Fibroblast of skin of right biceps (primary cell): ENCODE measurements around the gene DHX16.
"Not testable (repeated sequence)": the region's sequence is repeated elsewhere in the genome, so short reads cannot be mapped to it uniquely, and the experiment has no call there.

Experiments
- DNase-seq: peaks from one replicate; pipeline ENCODE4 v3.0.0-alpha.2; 2013

The DHX16 gene

GRCh38 chr6:30678964-30679726, 6.3 kb upstream of the DHX16 start:
- DNase-seq, result peak; percentile 73

- no peak for DNase-seq
Observed at GRCh38 chr6:30676660-30677285, 4.0 kb upstream of the DHX16 start.

- DNase-seq, result no peak
Observed at GRCh38 chr6:30670760-30671527, 1.9 kb downstream of the DHX16 start.

- DNase-seq, result not testable (repeated sequence)
Observed at GRCh38 chr6:30666300-30666699, 6.5 kb downstream of the DHX16 start.

- no peak for DNase-seq
Observed at GRCh38 chr6:30664994-30665767, 7.6 kb downstream of the DHX16 start.

GRCh38 chr6:30657922-30658321, 14.9 kb downstream of the DHX16 start:
- not testable (repeated sequence) for DNase-seq

- no peak for DNase-seq
Observed at GRCh38 chr6:30657454-30657853, 15.4 kb downstream of the DHX16 start.

GRCh38 chr6:30656513-30656912, 16.3 kb downstream of the DHX16 start:
- DNase-seq, result no peak

GRCh38 chr6:30655743-30656094, 17.1 kb downstream of the DHX16 start:
- no peak for DNase-seq

GRCh38 chr6:30654798-30655742, 17.7 kb downstream of the DHX16 start:
- DNase-seq, result no peak

- DNase-seq, result no peak
Observed at GRCh38 chr6:30651143-30651542, 21.7 kb downstream of the DHX16 start.

- peak; percentile 59 for DNase-seq
Observed at GRCh38 chr6:30647242-30648116, 25.3 kb downstream of the DHX16 start.

GRCh38 chr6:30646450-30647241, 26.2 kb downstream of the DHX16 start, which contains the start of gene C6orf136:
TSS of gene C6orf136 (plus strand) at chr6:30647133. CDS start at chr6:30647232, 99 bp downstream.
- DNase-seq, result peak; percentile 92

- no peak for DNase-seq
Observed at GRCh38 chr6:30645989-30646388, 26.8 kb downstream of the DHX16 start.

- DNase-seq, result no peak
Observed at GRCh38 chr6:30644769-30645168, 28.0 kb downstream of the DHX16 start.

- DNase-seq, result no peak
Observed at GRCh38 chr6:30643656-30644055, 29.1 kb downstream of the DHX16 start.

GRCh38 chr6:30641048-30641447, 31.8 kb downstream of the DHX16 start:
- DNase-seq, result no peak

- DNase-seq, result no peak
Observed at GRCh38 chr6:30640481-30640880, 32.3 kb downstream of the DHX16 start.

- DNase-seq, result no peak
Observed at GRCh38 chr6:30635834-30636233, 37.0 kb downstream of the DHX16 start.
